GM18526 (cell line): ENCODE measurements around the gene MACROH2A1.

ENCODE experiments used
- POLR2A ChIP-seq: IDR thresholded peaks from 3 replicates; pipeline ENCODE4 v1.6.1; 2011; ENCODE audit not compliant: insufficient read length; ENCODE audit errors: extremely low read depth

MACROH2A1 gene

DNA sequence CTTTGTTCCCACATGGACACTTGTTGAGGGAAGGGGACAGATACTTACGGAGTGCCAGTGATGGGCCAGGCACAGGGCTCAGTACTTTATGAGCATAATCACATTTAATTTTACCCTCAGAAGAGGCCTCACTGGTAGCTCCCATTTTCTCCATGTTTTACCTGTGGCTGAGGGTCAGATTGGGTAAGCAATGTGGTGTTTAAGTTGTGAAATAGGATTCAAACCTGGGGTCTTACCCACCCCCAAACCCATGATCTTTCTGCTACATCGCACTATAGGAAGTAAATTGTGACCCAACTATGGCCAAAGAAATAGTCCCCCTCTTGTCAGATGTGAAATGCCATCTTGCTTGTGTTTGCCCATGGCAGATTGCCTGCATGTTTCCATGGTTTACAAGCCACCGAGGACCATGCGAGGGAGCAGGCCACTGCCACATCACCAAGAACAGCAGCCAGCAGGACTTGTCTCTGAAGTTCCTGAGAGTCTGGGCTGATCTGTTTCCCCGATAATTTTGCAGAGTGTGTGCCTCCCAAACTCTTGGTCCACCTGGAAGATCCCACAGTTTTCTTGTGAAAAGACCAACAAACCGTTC, 95.4 kb downstream of the MACROH2A1 start:
- TF ChIP-seq POLR2A: no peak

GRCh38 chr5:135296900-135297816, 101.9 kb downstream of the MACROH2A1 start:
- no peak for TF ChIP-seq POLR2A

- TF ChIP-seq POLR2A: no peak
These were observed 103.2 kb downstream of the MACROH2A1 start for GRCh38 chr5:135295852-135296251.

GRCh38 chr5:135294793-135295192, 104.2 kb downstream of the MACROH2A1 start:
- no peak for TF ChIP-seq POLR2A

DNA sequence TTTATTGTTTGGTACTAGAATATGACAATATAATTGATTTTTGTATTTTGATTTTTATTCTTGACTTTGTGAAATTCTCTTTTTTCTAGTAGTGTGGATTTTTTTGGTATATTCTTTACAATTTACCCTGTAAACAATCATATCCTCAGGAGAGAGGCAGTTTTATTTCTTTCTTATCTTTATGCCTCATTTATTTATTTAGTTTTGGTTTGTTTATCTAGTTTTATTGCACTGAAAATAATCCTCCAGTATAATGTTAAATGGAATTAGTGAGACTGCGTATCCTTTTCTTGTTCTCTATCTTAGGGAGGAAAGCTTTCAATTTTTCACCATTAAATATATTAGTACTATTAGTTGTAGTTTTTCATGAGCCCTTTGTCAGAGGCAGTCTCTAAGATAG, 109.4 kb downstream of the MACROH2A1 start:
- no peak for TF ChIP-seq POLR2A

DNA sequence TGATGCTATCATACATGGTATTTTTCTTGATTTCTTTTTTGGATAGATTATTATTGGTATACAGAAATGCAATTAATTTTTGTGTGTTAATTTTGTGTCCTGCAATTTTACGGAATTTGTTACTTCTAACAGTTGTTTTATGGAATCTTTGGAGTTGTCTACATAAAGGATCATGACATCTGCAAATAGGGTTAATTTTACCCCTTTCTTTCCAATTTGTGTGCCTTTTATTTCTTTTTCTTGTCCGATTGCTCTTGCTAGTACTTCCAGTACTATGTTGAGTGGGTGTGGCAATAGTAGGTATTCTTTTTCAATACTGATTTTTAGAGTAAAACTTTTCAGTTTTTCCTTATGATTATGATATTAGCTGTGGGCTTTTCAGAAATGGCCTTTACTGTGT, 111.5 kb downstream of the MACROH2A1 start:
- TF ChIP-seq POLR2A: no peak
